Right lobe of liver (tissue), 6 donors: ENCODE measurements around the gene AKR1C1. TPM values are rescaled to one million over a fixed set of nuclear protein-coding genes. Genes with fewer than 3 reads are reported as not detected.
A peak's percentile ranks its signal among the peaks of the same experiment; 100 is the strongest.
"Not testable (repeated sequence)": the region's sequence is repeated elsewhere in the genome, so short reads cannot be mapped to it uniquely, and the experiment has no call there.

Experiments
- ATAC-seq, 4 donors: fragments of 200-7000 bp; cut with Tn5 transposase; one replicate each; pipeline ENCODE4 v1.9.1; 2020; ENCODE audit warnings: mild to moderate bottlenecking in 4 of 4, moderate library complexity in 4 of 4
- DNase-seq, 3 donors: peaks; one replicate each; pipeline ENCODE4 v3.0.0-alpha.2; 2020
- H3K27ac ChIP-seq, 3 donors: fragments of 200-600 bp; one replicate each; pipeline ENCODE4 v1.8.0; 2022
- H3K27me3 ChIP-seq, 2 donors: fragments of 200-600 bp; one replicate each; pipeline ENCODE4 v1.8.0; 2022
- H3K36me3 ChIP-seq, 4 donors: fragments of 200-600 bp; sonication (generic) in 1 of 4; one replicate each; pipeline versions ENCODE4 v1.5.1 to v1.8.0; 2017 to 2022; ENCODE audit warnings: control low read depth in 1 of 4
- H3K4me1 ChIP-seq, 4 donors: fragments of 200-600 bp; sonication (generic) in 1 of 4; one replicate each; pipeline versions ENCODE4 v1.5.1 to v1.8.0; 2017 to 2022; ENCODE audit warnings: control low read depth in 1 of 4
- H3K4me3 ChIP-seq, 3 donors: fragments of 200-600 bp; one replicate each; pipeline ENCODE4 v1.8.0; 2022
- H3K9me3 ChIP-seq, 4 donors: fragments of 200-600 bp; sonication (generic) in 1 of 4; one replicate each; pipeline versions ENCODE4 v1.5.1 to v1.8.0; 2017 to 2022; ENCODE audit warnings: control low read depth in 1 of 4
- POLR2A ChIP-seq: fragments of 450-650 bp; IDR thresholded peaks from one replicate; pipeline ENCODE4 v1.6.1; 2017; ENCODE audit warnings: antibody characterized with exemption, mild to moderate bottlenecking
- WGBS: methylation state at CpG from one replicate; pipeline ENCODE4 v1.1.6; 2018; ENCODE audit warnings: low coverage, low lambda C conversion rate; ENCODE audit not compliant: insufficient coverage; ENCODE audit errors: missing lambda C conversion rate; 5-methylcytosine and 5-hydroxymethylcytosine counted together
- intact Hi-C, 2 donors: fragments of 100-400 bp; cut with DNase I; formaldehyde crosslinking; loops; one replicate each; pipeline versions ENCODE4 v1.11.2 to v1.14.1; 2022
- total RNA-seq, 6 experiments: library from RNA; depleted of rRNA in 2 of 6; stranded (reverse); fragments of >200 nt in 2 of 6; fragmentation: NEBNext Ultra II Directional in 3 of 6; extraction: Animal tissue kit (Norgen Biotek cat#: 25700) in 3 of 6; gene quantifications; one replicate each; pipeline versions ENCODE4 v1.1.0 to v1.2.4, GENCODE V29; 2016 to 2023
- TF ChIP-seq, protein P1 (sequence below), 4 donors: fragments of 200-600 bp in 3 of 4; fragments of 450-650 bp in 1 of 4; IDR thresholded peaks; one replicate each; pipeline versions ENCODE4 v1.5.1 to v1.8.0; 2016 to 2022; ENCODE audit warnings: antibody characterized with exemption in 4 of 4, mild to moderate bottlenecking in 2 of 4
- donor health status: DM: no; HTN: yes; CAD: no.
- donor health status: DM: no; HTN: no; CAD: no.
- donor health status: DM: no; HTN: no; CAD: no.
- donor health status: DM: no; HTN: yes; CAD: no.
- donor health status: DM: no; HTN: yes; CAD: no.

Gene AKR1C1
- total RNA-seq, 6 experiments from 2014 or later = 347 to 1,090 (median 533) TPM

DNA sequence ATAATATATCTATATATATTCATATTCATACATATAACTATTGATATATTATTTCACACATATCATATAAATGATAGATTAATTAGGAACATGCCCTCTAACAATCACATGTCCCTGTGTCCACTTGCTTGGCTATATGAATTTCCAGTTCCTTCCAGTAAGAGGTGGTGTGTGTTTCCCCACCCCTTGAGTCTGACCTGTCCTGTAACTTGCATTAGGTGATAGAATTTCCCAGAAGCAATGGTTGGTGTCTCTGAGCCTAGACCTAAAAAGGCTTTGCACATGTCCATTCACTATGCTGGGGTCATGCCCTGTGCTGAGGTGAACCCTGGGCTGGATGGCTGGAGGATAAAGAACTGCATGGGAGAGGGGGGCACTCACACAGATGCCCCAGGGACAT, 31.0 kb downstream of the AKR1C1 start:
- H3K9me3 ChIP-seq, H3K27me3 ChIP-seq, H3K4me1 ChIP-seq, H3K4me3 ChIP-seq, intact Hi-C loops, DNase-seq, H3K27ac ChIP-seq: not testable (repeated sequence)
- peaks cover 0 to 51% (median 9%) of the 10 kb centered on the region in 4 donors for H3K36me3 ChIP-seq
- peak; percentile 13 to 43 (median 20) for ATAC-seq

DNA sequence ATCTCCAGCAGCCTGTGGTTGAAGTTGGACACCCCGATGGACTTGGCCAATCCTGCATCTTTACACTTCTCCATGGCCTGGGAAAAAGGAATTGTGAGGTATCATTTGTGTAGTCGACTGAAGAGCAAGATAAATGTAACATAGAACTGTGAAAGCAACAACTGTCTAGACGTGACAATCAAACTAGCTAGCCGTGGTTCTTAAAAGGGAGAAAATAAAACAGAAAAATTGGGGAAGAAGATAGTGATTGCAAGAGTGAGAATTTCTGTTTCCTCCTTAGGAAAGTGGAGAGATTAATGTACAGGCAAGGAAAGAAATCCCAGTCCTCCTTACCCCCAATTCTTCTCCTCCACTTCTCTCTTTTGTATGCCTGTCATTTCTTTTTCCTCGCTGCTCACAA, 35.5 kb downstream of the AKR1C1 start:
- 83% methylated on average over 5 of the region's 5 CpGs for WGBS
- intact Hi-C loops = no loop called here
- Histone ChIP-seq H3K4me3 (no peak overlapping the region), H3K27ac (no peak overlapping the region), H3K4me1 (peaks cover 0 to 5% (median 0%) of the 10 kb centered on the region in 4 donors), H3K9me3 (no peaks in the 10 kb centered on the region), H3K36me3 (peaks cover 0 to 46% (median 0%) of the 10 kb centered on the region in 4 donors), H3K27me3 (no peaks in the 10 kb centered on the region)
- TF ChIP-seq, protein P1, sequence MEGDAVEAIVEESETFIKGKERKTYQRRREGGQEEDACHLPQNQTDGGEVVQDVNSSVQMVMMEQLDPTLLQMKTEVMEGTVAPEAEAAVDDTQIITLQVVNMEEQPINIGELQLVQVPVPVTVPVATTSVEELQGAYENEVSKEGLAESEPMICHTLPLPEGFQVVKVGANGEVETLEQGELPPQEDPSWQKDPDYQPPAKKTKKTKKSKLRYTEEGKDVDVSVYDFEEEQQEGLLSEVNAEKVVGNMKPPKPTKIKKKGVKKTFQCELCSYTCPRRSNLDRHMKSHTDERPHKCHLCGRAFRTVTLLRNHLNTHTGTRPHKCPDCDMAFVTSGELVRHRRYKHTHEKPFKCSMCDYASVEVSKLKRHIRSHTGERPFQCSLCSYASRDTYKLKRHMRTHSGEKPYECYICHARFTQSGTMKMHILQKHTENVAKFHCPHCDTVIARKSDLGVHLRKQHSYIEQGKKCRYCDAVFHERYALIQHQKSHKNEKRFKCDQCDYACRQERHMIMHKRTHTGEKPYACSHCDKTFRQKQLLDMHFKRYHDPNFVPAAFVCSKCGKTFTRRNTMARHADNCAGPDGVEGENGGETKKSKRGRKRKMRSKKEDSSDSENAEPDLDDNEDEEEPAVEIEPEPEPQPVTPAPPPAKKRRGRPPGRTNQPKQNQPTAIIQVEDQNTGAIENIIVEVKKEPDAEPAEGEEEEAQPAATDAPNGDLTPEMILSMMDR (IDR thresholded peaks at IDR 0.05) = no peak
- no peak for TF ChIP-seq POLR2A
- no peak for ATAC-seq
- DNase-seq = no peak

DNA sequence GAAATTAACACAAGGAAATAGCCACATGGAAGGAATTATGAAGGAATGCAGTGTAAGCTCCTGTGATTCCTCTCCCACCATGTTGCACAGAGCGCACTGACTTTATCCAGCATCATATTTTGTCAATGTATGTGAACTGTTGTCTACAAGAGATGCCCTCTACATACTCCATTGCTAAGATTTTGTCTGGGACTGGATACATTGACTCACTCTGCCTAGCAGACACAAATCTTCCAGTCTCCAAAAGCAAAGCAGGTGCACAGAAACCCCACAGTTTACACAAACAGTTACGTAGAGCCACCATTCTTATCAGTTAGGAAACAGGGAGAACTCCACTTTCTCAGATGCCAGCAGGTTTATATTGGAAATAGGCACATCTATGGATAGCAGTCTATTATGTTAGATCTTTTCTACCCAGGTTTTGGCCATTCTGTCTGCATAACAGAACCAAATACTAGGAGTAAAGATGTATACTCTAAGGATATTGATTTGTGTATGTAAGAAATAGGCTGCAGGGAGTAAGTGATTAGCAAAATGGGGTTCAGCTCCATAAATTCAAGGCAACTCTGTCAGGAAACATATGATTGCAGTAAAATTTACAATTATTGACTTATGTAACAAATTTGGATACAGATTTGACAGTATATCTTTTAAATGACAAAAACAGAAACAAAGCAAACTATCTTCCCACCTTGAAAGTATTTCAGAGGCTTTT, 39.0 kb downstream of the AKR1C1 start:
- intact Hi-C loops = no loop called here
- 52% methylated on average over 2 of the region's 2 CpGs for WGBS
- TF ChIP-seq, protein P1 (IDR thresholded peaks at IDR 0.05) = no peak
- TF ChIP-seq POLR2A = no peak
- Histone ChIP-seq H3K36me3 (peaks cover 0 to 38% (median 0%) of the 10 kb centered on the region in 4 donors), H3K27ac (peak overlapping the region in 2 of 3 donors; percentile 72 to 85), H3K4me3 (peak overlapping the region; percentile 8 to 64 (median 49)), H3K9me3 (no peaks in the 10 kb centered on the region), H3K4me1 (peaks cover 0 to 5% (median 0%) of the 10 kb centered on the region in 4 donors), H3K27me3 (no peaks in the 10 kb centered on the region)
- ATAC-seq = peak in 3 of 4 donors; percentile 15 to 28 (median 16)
- DNase-seq = no peak

DNA sequence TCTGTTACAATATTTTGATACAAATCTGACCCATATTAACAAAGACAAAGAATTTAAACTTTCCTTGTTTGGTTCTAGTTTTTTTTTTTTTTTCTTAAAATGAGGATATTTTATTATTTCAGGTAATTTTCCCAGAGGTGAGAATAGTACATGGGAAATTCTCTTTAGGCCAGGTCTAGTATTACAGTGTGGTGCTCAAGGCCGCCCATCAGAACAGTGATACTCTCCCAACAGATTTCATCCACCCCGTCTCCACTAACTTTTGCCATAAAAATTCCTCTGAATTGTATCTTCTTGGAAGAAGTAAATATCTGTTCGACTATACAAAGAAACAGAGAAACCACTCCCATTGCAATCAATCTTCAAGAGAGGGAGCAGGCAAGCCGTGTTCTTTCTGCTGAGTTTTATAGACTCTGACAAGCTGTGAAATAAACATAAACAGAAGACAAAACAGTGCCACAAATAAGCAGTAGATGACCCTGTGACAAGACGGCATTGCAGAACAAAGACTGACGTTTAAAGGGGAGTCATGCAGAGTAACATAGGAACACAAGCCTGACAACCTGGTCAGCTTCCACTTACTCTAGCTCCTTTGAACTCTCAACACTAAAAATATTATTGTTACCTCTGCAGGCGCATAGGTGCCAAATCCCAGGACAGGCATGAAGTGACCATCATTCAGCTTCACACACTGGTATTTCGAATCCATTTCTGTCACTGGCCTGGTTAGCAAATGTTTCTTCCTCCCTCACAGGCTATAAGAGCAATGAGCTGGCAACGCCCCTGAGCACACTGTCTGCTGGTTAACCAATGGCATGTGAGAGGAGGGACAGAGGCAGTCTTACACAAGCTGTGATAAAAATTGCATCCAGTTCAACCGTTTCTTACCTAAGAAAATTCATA, 40.2 kb downstream of the AKR1C1 start, which contains the start of gene AKR1C2:
TSS of gene AKR1C2 (minus strand) at position 731 of the 903 bp plus-strand sequence. CDS start at position 709, 22 bp downstream.
- peak; percentile 73 for TF ChIP-seq POLR2A
- peak in 1 of 3 donors; percentile 70 for DNase-seq
- intact Hi-C loops = not testable (repeated sequence)

DNA sequence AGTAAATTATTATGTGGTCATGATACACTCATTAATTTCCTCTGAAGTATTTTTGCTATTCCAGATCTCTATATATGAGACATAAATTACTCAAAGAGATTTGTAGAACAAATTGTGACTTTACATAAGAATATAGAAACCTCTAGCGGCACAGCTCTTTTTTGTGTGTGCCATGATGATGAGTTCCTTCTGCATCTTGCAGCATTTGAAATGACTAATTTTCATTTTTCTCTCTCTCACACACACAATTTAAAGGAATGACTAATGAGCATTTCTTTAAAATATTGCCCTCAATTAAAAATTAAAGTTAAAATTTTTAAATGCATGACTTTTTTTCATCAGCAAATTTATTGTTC, 40.8 kb downstream of the AKR1C1 start:
- H3K4me3 ChIP-seq, H3K27ac ChIP-seq, DNase-seq, ATAC-seq, H3K27me3 ChIP-seq, intact Hi-C loops, H3K9me3 ChIP-seq: not testable (repeated sequence)
- Histone ChIP-seq H3K36me3 (peaks cover 0 to 25% (median 0%) of the 10 kb centered on the region in 4 donors), H3K4me1 (peaks cover 0 to 12% (median 0%) of the 10 kb centered on the region in 4 donors)
- WGBS = 0% methylated on average over 1 of the region's 1 CpG

More for the DNA sequence above, 40.2 kb downstream of the AKR1C1 start, which contains the start of gene AKR1C2:
- H3K9me3 ChIP-seq, H3K4me1 ChIP-seq, H3K27me3 ChIP-seq: not testable (repeated sequence)
- H3K36me3 ChIP-seq = peaks cover 0 to 31% (median 0%) of the 10 kb centered on the region in 4 donors
- WGBS = 42% methylated on average over 7 of the region's 10 CpGs
- H3K4me3 ChIP-seq = peak within 1 kb of the TSS; percentile 8 to 64 (median 49)
- ATAC-seq = peak; percentile 81 to 96 (median 92)
- peak within 1 kb of the TSS in 2 of 3 donors; percentile 72 to 85 for H3K27ac ChIP-seq

DNA sequence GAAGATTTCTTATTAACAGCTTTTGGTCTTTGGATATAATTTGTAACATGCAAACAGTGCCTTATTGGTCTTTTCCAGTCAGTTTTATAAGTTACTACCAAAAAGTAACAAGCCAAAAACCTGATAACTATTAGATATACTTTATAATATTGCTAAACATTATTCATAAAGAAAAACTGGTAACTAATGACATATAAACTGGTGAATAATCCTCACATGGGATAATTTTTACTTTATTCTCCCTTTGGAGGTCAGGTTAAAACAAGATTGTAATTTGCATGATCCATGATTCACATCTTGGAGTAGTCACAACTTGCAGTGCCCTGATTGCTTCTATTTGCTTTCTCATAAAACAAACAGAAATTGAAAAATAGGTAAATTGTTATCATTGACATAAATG, 41.3 kb downstream of the AKR1C1 start:
- H3K27me3 ChIP-seq = not testable (repeated sequence)

DNA sequence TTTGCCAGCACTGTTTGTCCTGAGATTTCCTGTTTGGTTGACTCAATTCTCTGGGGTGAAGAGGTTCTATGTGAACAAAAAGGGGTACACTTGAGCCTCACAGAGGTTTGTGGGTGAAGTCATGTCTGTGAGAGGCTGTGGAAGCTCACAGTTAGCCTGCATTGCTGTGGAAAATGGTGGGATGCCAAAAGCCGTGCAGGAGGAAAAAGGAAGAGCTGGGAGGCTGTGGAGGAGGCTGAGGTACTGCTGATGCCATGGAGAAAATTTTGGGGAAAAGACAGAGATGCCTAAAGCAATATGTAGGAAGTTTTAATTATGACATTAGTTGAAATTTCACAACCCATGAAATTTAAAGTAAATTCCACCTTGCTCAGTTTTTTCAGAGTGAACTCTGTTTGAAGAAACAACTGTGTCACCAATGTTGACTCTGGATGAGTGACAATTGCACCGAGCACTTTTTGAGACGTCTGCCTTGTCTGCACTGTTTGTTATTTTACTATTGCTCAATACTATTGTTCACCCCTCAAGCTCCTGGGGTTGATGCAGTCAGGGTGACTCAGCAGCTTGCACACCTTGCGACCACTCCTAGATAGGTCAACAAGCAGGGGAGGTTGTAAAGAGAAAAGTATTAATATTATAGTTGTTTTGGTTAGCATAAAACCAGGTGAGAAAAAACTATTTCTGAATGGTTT, 45.8 kb downstream of the AKR1C1 start:
- H3K9me3 ChIP-seq, intact Hi-C loops, H3K4me3 ChIP-seq, H3K27me3 ChIP-seq, H3K36me3 ChIP-seq: not testable (repeated sequence)
- DNase-seq (peak; percentile 41 to 82 (median 67)), ATAC-seq (peak; percentile 85 to 95 (median 90))
- WGBS = 20% methylated on average over 4 of the region's 4 CpGs
- Histone ChIP-seq H3K27ac (peak overlapping the region in 2 of 3 donors; percentile 56 to 78), H3K4me1 (peaks cover 0 to 20% (median 0%) of the 10 kb centered on the region in 4 donors)

More for the DNA sequence above, 41.3 kb downstream of the AKR1C1 start:
- intact Hi-C loops, ATAC-seq, H3K4me3 ChIP-seq, H3K27ac ChIP-seq, DNase-seq, H3K9me3 ChIP-seq: not testable (repeated sequence)
- Histone ChIP-seq H3K4me1 (peaks cover 0 to 12% (median 0%) of the 10 kb centered on the region in 4 donors), H3K36me3 (peaks cover 0 to 22% (median 0%) of the 10 kb centered on the region in 4 donors)

DNA sequence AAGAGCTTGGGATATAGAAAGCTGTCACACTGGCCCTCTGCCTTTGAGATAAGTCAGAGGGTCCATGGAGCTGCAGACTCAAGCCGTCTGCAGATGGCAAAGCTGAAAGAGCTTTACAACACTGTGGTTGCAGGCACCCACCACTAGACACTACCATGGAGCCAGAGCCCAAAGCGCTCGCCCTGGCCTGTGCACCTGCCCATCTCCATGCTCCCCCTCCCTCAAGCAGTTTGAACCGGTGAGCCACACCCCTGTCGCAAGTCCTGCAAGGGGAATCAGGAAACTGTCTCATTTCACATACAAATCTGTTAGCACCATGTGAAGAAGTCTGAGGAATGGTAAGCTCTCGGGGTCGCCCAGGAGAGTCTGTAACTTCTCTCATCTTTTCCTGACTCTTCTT, 46.8 kb downstream of the AKR1C1 start:
- H3K9me3 ChIP-seq, H3K36me3 ChIP-seq, H3K4me3 ChIP-seq, ATAC-seq, DNase-seq, H3K27ac ChIP-seq, H3K27me3 ChIP-seq, intact Hi-C loops: not testable (repeated sequence)
- H3K4me1 ChIP-seq = peaks cover 0 to 20% (median 0%) of the 10 kb centered on the region in 4 donors
- 80% methylated on average over 2 of the region's 7 CpGs for WGBS
